ENCODE results near the gene ADORA1. TPM values are rescaled to one million over a fixed set of nuclear protein-coding genes. Genes with fewer than 3 reads are reported as not detected.

Gene ADORA1
- total and polyA plus RNA-seq, 2 of the 4 experiments (the other 2 are of a cell fraction) = 0.36 to 0.56 TPM

- Histone ChIP-seq H3K27ac (ENCODE audit: insufficient read depth, low read length) (no peak overlapping the region), H4K8ac (ENCODE audit: low read depth in 2 of 2, low read length in 2 of 2) (no peak overlapping the region), H3K9me1 (ENCODE audit: insufficient read depth, low read length) (no peaks in the 10 kb centered on the region), H3K18ac (ENCODE audit: low read depth, low read length) (no peak overlapping the region), H2AK9ac (replicated peaks; ENCODE audit: low read depth, low read length, poor library complexity) (no peak overlapping the region), H3K23ac (ENCODE audit: low read depth, low read length) (no peak overlapping the region; the same call in 1 of the 2 replicates), H3K9ac (ENCODE audit: low read depth, low read length) (no peak overlapping the region), H2AK5ac (ENCODE audit: low read depth, low read length) (no peak overlapping the region), H2BK15ac (ENCODE audit: low read depth, low read length) (no peak overlapping the region), H2BK120ac (ENCODE audit: low read depth, low read length) (no peak overlapping the region), H3K36me3 (ENCODE audit: control insufficient read depth, insufficient read depth, low read length) (no peaks in the 10 kb centered on the region), H2BK20ac (ENCODE audit: low read depth, low read length) (no peak overlapping the region), H4K5ac (ENCODE audit: low read depth, low read length) (no peak overlapping the region), H3K9me3 (ENCODE audit: control insufficient read depth, insufficient read depth, low read length) (no peaks in the 10 kb centered on the region), H4K20me1 (ENCODE audit: insufficient read depth, low read length) (no peaks in the 10 kb centered on the region), H3K4ac (ENCODE audit: low read depth, low read length) (no peak overlapping the region), H2BK5ac (ENCODE audit: low read depth, low read length, poor library complexity, severe bottlenecking) (no peak overlapping the region), H3K27me3 (ENCODE audit: control insufficient read depth, insufficient read depth, low read length) (peaks cover 50% of the 10 kb centered on the region), H3K4me1 (ENCODE audit: control insufficient read depth, insufficient read depth, low read length) (no peaks in the 10 kb centered on the region), H3K4me3 (ENCODE audit: insufficient read depth, low read depth, low read length) (no peak overlapping the region), H4K91ac (ENCODE audit: insufficient read depth, low read depth, low read length) (no peak overlapping the region), H2AFZ (replicated peaks; ENCODE audit: low read length, poor library complexity) (no peak overlapping the region), H3K79me1 (ENCODE audit: low read depth in 1 of 2, low read length in 2 of 2) (no peaks in the 10 kb centered on the region), H3K14ac (replicated peaks; ENCODE audit: low read depth, low read length) (no peak overlapping the region), H3K56ac (ENCODE audit: extremely low read depth, insufficient read depth, low read length) (no peak overlapping the region), H3K4me2 (ENCODE audit: low read depth, low read length) (no peak overlapping the region)
- TF ChIP-seq, protein P1, sequence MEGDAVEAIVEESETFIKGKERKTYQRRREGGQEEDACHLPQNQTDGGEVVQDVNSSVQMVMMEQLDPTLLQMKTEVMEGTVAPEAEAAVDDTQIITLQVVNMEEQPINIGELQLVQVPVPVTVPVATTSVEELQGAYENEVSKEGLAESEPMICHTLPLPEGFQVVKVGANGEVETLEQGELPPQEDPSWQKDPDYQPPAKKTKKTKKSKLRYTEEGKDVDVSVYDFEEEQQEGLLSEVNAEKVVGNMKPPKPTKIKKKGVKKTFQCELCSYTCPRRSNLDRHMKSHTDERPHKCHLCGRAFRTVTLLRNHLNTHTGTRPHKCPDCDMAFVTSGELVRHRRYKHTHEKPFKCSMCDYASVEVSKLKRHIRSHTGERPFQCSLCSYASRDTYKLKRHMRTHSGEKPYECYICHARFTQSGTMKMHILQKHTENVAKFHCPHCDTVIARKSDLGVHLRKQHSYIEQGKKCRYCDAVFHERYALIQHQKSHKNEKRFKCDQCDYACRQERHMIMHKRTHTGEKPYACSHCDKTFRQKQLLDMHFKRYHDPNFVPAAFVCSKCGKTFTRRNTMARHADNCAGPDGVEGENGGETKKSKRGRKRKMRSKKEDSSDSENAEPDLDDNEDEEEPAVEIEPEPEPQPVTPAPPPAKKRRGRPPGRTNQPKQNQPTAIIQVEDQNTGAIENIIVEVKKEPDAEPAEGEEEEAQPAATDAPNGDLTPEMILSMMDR (conservative IDR thresholded peaks at IDR 0.05; ENCODE audit: low read depth, low read length) = no peak
- TF ChIP-seq MAFK (IDR thresholded peaks at IDR 0.05; ENCODE audit: low read depth, low read length) (no peak), CHD1 (IDR thresholded peaks at IDR 0.05; ENCODE audit: low read depth, low read length) (no peak), SMC3 (IDR thresholded peaks at IDR 0.05; ENCODE audit: low read depth, low read length) (no peak), CEBPB (IDR thresholded peaks at IDR 0.05; ENCODE audit: low read depth, low read length) (no peak), RAD21 (IDR thresholded peaks at IDR 0.05; ENCODE audit: low read length) (no peak), RCOR1 (IDR thresholded peaks at IDR 0.05; ENCODE audit: insufficient replicate concordance, low read length) (no peak), USF2 (IDR thresholded peaks at IDR 0.05; ENCODE audit: low read depth, low read length) (no peak), BHLHE40 (IDR thresholded peaks at IDR 0.05; ENCODE audit: low read depth, low read length) (no peak), FOS (IDR thresholded peaks at IDR 0.05; ENCODE audit: low read depth, low read length) (no peak), MAZ (IDR thresholded peaks at IDR 0.05; ENCODE audit: borderline replicate concordance, low read depth, low read length) (no peak), POLR2A (IDR thresholded peaks at IDR 0.05; ENCODE audit: low read depth, low read length) (no peak), NFE2L2 (IDR thresholded peaks at IDR 0.05; ENCODE audit: low read depth, low read length) (no peak), MXI1 (IDR thresholded peaks at IDR 0.05; ENCODE audit: borderline replicate concordance, low read depth, low read length) (no peak), RFX5 (IDR thresholded peaks at IDR 0.05; ENCODE audit: low read depth, low read length) (no peak)
- TF ChIP-seq, protein P2, sequence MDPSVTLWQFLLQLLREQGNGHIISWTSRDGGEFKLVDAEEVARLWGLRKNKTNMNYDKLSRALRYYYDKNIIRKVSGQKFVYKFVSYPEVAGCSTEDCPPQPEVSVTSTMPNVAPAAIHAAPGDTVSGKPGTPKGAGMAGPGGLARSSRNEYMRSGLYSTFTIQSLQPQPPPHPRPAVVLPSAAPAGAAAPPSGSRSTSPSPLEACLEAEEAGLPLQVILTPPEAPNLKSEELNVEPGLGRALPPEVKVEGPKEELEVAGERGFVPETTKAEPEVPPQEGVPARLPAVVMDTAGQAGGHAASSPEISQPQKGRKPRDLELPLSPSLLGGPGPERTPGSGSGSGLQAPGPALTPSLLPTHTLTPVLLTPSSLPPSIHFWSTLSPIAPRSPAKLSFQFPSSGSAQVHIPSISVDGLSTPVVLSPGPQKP (IDR thresholded peaks at IDR 0.05; ENCODE audit: borderline replicate concordance, low read depth, low read length) = no peak
- ChIA-PET CTCF (no interaction called here), POLR2A (ENCODE audit: unreplicated experiment) (no interaction called here)
- intact Hi-C loops (cut with micrococcal nuclease) = no loop called here
- DNase-seq (no peak), ATAC-seq (ENCODE audit: low read depth) (no peak)
- dilution Hi-C loops (cut with HindIII; ENCODE audit: low sequenced_read_pairs, unreplicated experiment) = no loop called here
- WGBS, 2 experiments (ENCODE audit: extremely low coverage in 2 of 2, insufficient read length in 1 of 2) = 45% methylated on average over 4 of the region's 4 CpGs; no CpG with 5 or more reads in 1 of the 2 experiments
- in situ Hi-C loops (cut with MboI; ENCODE audit: low sequenced_read_pairs) = no loop called here
- no TSS peak for BruUV-seq (replicated peaks)
Measured at GRCh38 chr1:203103216-203103615, 24.3 kb upstream of the ADORA1 start.

All from IMR-90 (cell line).